GM18858 (cell line): ENCODE measurements around the gene TRPM8.
"Not testable (repeated sequence)": the region's sequence is repeated elsewhere in the genome, so short reads cannot be mapped to it uniquely, and the experiment has no call there.

ENCODE experiments used
- ATAC-seq: cut with Tn5 transposase; IDR thresholded peaks from one replicate; pipeline ENCODE4 v1.9.1; 2021; ENCODE audit not compliant: unreplicated experiment

The TRPM8 gene

GRCh38 chr2:233917116-233917515 is at the start of gene TRPM8:
Gene TRPM8 (plus strand): TSS chr2:233917373. CDS start chr2:233926538, 9,165 bp downstream.
- ATAC-seq = no peak

GRCh38 chr2:233867993-233868532 is 49.1 kb upstream of the TRPM8 start, which contains the start of gene MSL3B:
Gene MSL3B (minus strand): TSS chr2:233868386.
- ATAC-seq = peak; percentile 69

- ATAC-seq = no peak
These were observed 45.7 kb upstream of the TRPM8 start for GRCh38 chr2:233871432-233871831.

GRCh38 chr2:233872125-233872524 is 45.0 kb upstream of the TRPM8 start:
- not testable (repeated sequence) for ATAC-seq

- ATAC-seq = no peak
These were observed 34.8 kb upstream of the TRPM8 start for GRCh38 chr2:233882353-233882752.

GRCh38 chr2:233892793-233893192 is 24.4 kb upstream of the TRPM8 start:
- no peak for ATAC-seq

GRCh38 chr2:233896253-233896652 is 20.9 kb upstream of the TRPM8 start:
- not testable (repeated sequence) for ATAC-seq

- no peak for ATAC-seq
These were observed 15.8 kb upstream of the TRPM8 start for GRCh38 chr2:233901367-233901766.

GRCh38 chr2:233901884-233902283 is 15.3 kb upstream of the TRPM8 start:
- no peak for ATAC-seq

GRCh38 chr2:233905945-233906344 is 11.2 kb upstream of the TRPM8 start:
- no peak for ATAC-seq

- ATAC-seq = no peak
These were observed 9.5 kb upstream of the TRPM8 start for GRCh38 chr2:233907627-233908026.

- no peak for ATAC-seq
These were observed 4.3 kb upstream of the TRPM8 start for GRCh38 chr2:233912691-233913423.

GRCh38 chr2:233915128-233915527 is 2.0 kb upstream of the TRPM8 start:
- no peak for ATAC-seq

GRCh38 chr2:233919319-233919718 is 2.1 kb downstream of the TRPM8 start:
- no peak for ATAC-seq

GRCh38 chr2:233919938-233920337 is 2.8 kb downstream of the TRPM8 start:
- no peak for ATAC-seq

GRCh38 chr2:233922471-233922870 is 5.3 kb downstream of the TRPM8 start:
- no peak for ATAC-seq

GRCh38 chr2:233925402-233925801 is 8.2 kb downstream of the TRPM8 start:
- no peak for ATAC-seq

GRCh38 chr2:233926806-233927205 is 9.6 kb downstream of the TRPM8 start:
- no peak for ATAC-seq

- ATAC-seq = no peak
These were observed 11.6 kb downstream of the TRPM8 start for GRCh38 chr2:233928594-233929351.

- ATAC-seq = no peak
These were observed 12.3 kb downstream of the TRPM8 start for GRCh38 chr2:233929352-233930022.

- ATAC-seq = no peak
These were observed 17.4 kb downstream of the TRPM8 start for GRCh38 chr2:233934524-233934923.
